DMS 273 treated with DMSO at 0.1 percent for 48 hours (cell line): ENCODE data around the gene ATP5F1D.
"Not testable (repeated sequence)": the region's sequence is repeated elsewhere in the genome, so short reads cannot be mapped to it uniquely, and the experiment has no call there.

Experiments used
- DNase-seq: peaks from one replicate; lab custom pipeline; 2025; lab: John Stamatoyannopoulos, UW

The ATP5F1D gene

GRCh38 chr19:1241417-1242095 lies at the start of gene ATP5F1D:
Gene ATP5F1D, plus strand, starts transcription at chr19:1241751. Its CDS starts 100 bp downstream, at chr19:1241851.
- peak; percentile 80 for DNase-seq

GRCh38 chr19:1199531-1199930 lies 42.0 kb upstream of the ATP5F1D start:
- no peak for DNase-seq

GRCh38 chr19:1200614-1201013 lies 40.9 kb upstream of the ATP5F1D start:
- DNase-seq, result not testable (repeated sequence)

GRCh38 chr19:1205114-1206099 lies 36.1 kb upstream of the ATP5F1D start, which contains the start of gene STK11:
Gene STK11, plus strand, starts transcription at chr19:1205778. Its CDS starts 1,136 bp downstream, at chr19:1206914.
- DNase-seq, result peak; percentile 90

GRCh38 chr19:1206150-1206863 lies 35.2 kb upstream of the ATP5F1D start:
- DNase-seq, result no peak

GRCh38 chr19:1206864-1207450 lies 34.6 kb upstream of the ATP5F1D start:
- DNase-seq, result no peak

- not testable (repeated sequence) for DNase-seq
Measured at GRCh38 chr19:1208830-1209229, 32.7 kb upstream of the ATP5F1D start.

GRCh38 chr19:1210227-1210538 lies 31.4 kb upstream of the ATP5F1D start:
- no peak for DNase-seq

GRCh38 chr19:1211494-1212234 lies 29.9 kb upstream of the ATP5F1D start:
- no peak for DNase-seq

GRCh38 chr19:1213391-1214286 lies 27.9 kb upstream of the ATP5F1D start:
- no peak for DNase-seq

- DNase-seq, result no peak
Measured at GRCh38 chr19:1214299-1214861, 27.2 kb upstream of the ATP5F1D start.

- no peak for DNase-seq
Measured at GRCh38 chr19:1214862-1215731, 26.5 kb upstream of the ATP5F1D start.

- DNase-seq, result no peak
Measured at GRCh38 chr19:1216756-1217155, 24.8 kb upstream of the ATP5F1D start.

- no peak for DNase-seq
Measured at GRCh38 chr19:1217366-1217765, 24.2 kb upstream of the ATP5F1D start.

- DNase-seq, result no peak
Measured at GRCh38 chr19:1218751-1219567, 22.6 kb upstream of the ATP5F1D start.

GRCh38 chr19:1219786-1220476 lies 21.6 kb upstream of the ATP5F1D start:
- DNase-seq, result no peak

GRCh38 chr19:1220477-1220930 lies 21.0 kb upstream of the ATP5F1D start:
- peak; percentile 26 for DNase-seq
